Mesothelial cell of epicardium (in vitro differentiated cells): ENCODE data around the gene PRRG2. TPM values are rescaled to one million over a fixed set of nuclear protein-coding genes. Genes with fewer than 3 reads are reported as not detected.

Experiments used
- DNase-seq, 2 experiments: peaks; one replicate each; pipeline ENCODE4 v3.0.0; 2021; ENCODE audit warnings: low spot score in 2 of 2; ENCODE audit not compliant: unreplicated experiment in 2 of 2
- H3K27ac Mint-ChIP-seq: 2 replicates; pipeline ENCODE4 v1.8.0; 2021; ENCODE audit warnings: mixed read lengths
- H3K27me3 Mint-ChIP-seq: 2 replicates; pipeline ENCODE4 v1.8.0; 2021; ENCODE audit warnings: low read depth, mixed read lengths
- H3K36me3 Mint-ChIP-seq: 2 replicates; pipeline ENCODE4 v1.8.0; 2021; ENCODE audit warnings: mixed read lengths
- H3K4me1 Mint-ChIP-seq: 2 replicates; pipeline ENCODE4 v1.8.0; 2021; ENCODE audit warnings: mixed read lengths
- H3K4me3 Mint-ChIP-seq: 2 replicates; pipeline ENCODE4 v1.8.0; 2021; ENCODE audit warnings: mild to moderate bottlenecking, moderate library complexity, mixed read lengths
- H3K9me3 Mint-ChIP-seq: 2 replicates; pipeline ENCODE4 v1.8.0; 2021; ENCODE audit warnings: mixed read lengths
- total RNA-seq: library from RNA; stranded (reverse); gene quantifications from 3 replicates; pipeline ENCODE4 v1.2.1, GENCODE V29; 2021
- TF ChIP-seq, protein P1 (sequence below): fragments of 200-600 bp; sonication (generic); IDR thresholded peaks from one replicate; pipeline ENCODE4 v1.5.0; 2021; ENCODE audit warnings: antibody characterized with exemption; ENCODE audit not compliant: unreplicated experiment

PRRG2 gene
- total RNA-seq, 1 donor from 2014 or later: 0.87 TPM

DNA sequence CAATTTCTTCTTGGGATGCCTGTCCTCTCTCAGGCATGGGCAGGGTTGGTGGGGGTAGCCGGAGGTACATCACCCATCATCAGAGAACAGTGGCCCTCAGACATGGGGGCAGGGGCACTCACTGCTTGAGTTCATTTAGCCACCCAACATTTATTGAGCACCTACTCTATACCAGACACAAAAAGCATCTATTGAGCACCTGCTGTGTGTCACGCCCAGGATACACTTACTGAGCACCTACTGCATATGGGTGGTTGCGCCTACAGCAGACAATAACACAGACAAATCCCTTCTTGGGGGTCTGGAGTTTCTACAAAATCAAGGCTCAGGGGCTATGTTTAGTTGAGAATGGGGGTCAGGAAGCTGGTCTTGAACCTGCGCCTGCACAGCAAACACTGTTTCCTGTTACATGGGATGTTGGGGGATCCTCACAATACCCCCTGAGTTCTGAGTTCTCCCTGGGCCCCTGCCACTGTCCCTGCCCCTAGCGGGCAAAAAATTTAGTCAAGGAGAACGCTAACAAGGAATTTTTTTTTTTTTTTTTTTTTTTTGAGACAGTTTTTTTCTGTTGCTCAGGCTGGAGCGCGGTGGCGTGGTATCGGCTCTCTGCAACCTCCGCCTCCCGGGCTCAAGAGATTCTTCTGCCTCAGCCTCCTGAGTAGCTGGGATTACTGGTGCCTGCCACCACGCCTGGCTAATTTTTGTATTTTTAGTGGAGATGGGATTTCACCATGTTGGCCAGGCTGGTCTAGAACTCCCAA, 41.7 kb upstream of the PRRG2 start:
- no peak overlapping the region for H3K4me3 Mint-ChIP-seq
- no peak overlapping the region for H3K27ac Mint-ChIP-seq
- TF ChIP-seq, protein P1, sequence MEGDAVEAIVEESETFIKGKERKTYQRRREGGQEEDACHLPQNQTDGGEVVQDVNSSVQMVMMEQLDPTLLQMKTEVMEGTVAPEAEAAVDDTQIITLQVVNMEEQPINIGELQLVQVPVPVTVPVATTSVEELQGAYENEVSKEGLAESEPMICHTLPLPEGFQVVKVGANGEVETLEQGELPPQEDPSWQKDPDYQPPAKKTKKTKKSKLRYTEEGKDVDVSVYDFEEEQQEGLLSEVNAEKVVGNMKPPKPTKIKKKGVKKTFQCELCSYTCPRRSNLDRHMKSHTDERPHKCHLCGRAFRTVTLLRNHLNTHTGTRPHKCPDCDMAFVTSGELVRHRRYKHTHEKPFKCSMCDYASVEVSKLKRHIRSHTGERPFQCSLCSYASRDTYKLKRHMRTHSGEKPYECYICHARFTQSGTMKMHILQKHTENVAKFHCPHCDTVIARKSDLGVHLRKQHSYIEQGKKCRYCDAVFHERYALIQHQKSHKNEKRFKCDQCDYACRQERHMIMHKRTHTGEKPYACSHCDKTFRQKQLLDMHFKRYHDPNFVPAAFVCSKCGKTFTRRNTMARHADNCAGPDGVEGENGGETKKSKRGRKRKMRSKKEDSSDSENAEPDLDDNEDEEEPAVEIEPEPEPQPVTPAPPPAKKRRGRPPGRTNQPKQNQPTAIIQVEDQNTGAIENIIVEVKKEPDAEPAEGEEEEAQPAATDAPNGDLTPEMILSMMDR: no peak

DNA sequence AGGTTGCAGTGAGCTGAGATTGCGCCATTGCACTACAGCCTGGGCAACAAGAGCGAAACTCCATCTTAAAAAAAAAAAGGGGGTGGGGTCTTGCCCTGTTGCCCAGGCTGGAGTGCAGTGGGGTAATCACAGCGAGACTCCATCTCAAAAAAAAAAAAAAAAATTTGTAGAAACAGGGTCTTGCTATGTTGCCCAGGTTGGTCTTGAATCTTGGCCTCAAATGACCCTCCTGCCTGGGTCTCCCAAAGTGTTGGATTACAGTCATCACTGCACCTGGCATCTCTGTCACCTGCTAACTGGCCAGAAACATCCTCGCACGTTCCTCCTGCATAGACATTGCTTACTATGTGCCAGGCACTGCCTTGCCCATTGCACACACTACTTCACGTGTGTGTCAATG, 39.2 kb upstream of the PRRG2 start:
- Mint-ChIP-seq H3K27ac (no peak overlapping the region), H3K27me3 (no peaks in the 10 kb centered on the region), H3K36me3 (peaks cover 6% of the 10 kb centered on the region), H3K4me1 (peaks cover 3% of the 10 kb centered on the region), H3K9me3 (no peaks in the 10 kb centered on the region), H3K4me3 (no peak overlapping the region)
- no peak for DNase-seq
- TF ChIP-seq, protein P1: no peak

More for the DNA sequence above, 41.7 kb upstream of the PRRG2 start:
- Mint-ChIP-seq H3K4me1 (peaks cover 7% of the 10 kb centered on the region), H3K36me3 (peaks cover 6% of the 10 kb centered on the region), H3K27me3 (peaks cover 8% of the 10 kb centered on the region), H3K9me3 (no peaks in the 10 kb centered on the region)
- no peak for DNase-seq

DNA sequence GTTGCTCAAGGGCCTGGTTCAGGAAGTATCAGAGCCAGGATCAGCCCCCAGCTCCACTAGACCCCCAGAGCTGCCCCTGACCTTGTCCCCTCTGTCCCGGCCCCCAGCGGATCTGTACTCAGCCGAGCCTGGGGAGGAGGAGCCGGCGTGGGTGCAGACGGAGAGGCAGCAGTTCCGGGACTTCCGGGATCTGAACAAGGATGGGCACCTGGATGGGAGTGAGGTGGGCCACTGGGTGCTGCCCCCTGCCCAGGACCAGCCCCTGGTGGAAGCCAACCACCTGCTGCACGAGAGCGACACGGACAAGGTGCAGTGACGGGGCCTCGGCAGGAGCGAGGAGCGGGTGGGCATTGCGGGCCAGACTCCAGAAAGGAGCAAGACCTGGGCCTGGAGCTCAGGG, 38.7 kb upstream of the PRRG2 start:
- Mint-ChIP-seq H3K27ac (no peak overlapping the region), H3K4me3 (no peak overlapping the region), H3K4me1 (peaks cover 5% of the 10 kb centered on the region), H3K27me3 (no peaks in the 10 kb centered on the region), H3K9me3 (no peaks in the 10 kb centered on the region), H3K36me3 (peaks cover 6% of the 10 kb centered on the region)
- TF ChIP-seq, protein P1: no peak
- DNase-seq: no peak

DNA sequence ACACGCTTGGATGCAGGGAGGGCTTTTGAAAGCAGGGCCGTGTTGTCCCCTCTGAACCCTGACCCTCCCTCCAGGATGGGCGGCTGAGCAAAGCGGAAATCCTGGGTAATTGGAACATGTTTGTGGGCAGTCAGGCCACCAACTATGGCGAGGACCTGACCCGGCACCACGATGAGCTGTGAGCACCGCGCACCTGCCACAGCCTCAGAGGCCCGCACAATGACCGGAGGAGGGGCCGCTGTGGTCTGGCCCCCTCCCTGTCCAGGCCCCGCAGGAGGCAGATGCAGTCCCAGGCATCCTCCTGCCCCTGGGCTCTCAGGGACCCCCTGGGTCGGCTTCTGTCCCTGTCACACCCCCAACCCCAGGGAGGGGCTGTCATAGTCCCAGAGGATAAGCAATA, 38.1 kb upstream of the PRRG2 start:
- TF ChIP-seq, protein P1: no peak
- Mint-ChIP-seq H3K27ac (no peak overlapping the region), H3K4me3 (no peak overlapping the region), H3K36me3 (peaks cover 6% of the 10 kb centered on the region), H3K4me1 (peaks cover 5% of the 10 kb centered on the region), H3K9me3 (no peaks in the 10 kb centered on the region), H3K27me3 (no peaks in the 10 kb centered on the region)
- DNase-seq: no peak

DNA sequence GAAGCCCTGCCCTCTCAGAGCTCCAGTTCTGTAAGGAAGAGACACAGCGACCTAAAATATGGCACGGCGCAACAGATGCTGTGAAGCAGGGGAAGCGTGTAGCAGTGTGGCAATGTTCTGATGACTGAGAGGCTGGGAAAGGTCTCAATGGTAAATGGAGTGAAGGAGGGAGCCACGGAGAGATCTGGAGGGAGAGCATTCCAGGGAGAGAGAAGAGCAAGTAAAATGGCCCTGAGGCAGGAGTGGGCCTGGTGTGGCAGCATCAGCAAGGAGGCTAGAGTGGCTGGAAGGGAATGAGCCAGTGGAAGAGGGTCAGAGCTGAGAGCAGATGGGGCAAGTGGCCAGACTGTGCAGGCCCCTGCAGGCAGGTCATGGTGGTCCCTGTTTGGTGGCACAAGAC, 37.0 kb upstream of the PRRG2 start:
- H3K27me3 Mint-ChIP-seq: no peaks in the 10 kb centered on the region
- H3K36me3 Mint-ChIP-seq: peaks cover 8% of the 10 kb centered on the region
- TF ChIP-seq, protein P1: no peak
- H3K9me3 Mint-ChIP-seq: no peaks in the 10 kb centered on the region
- H3K4me1 Mint-ChIP-seq: peaks cover 5% of the 10 kb centered on the region
- no peak for DNase-seq
- H3K4me3 Mint-ChIP-seq: no peak overlapping the region
- no peak overlapping the region for H3K27ac Mint-ChIP-seq
